Heart left ventricle (tissue), 16 donors: Measurements from ENCODE around the gene SLC43A3. TPM values are rescaled to one million over a fixed set of nuclear protein-coding genes. Genes with fewer than 3 reads are reported as not detected.

Experiments used
- ATAC-seq, 4 donors: fragments of 200-7000 bp; cut with Tn5 transposase; one replicate each; pipeline ENCODE4 v1.9.1; 2020 to 2022; ENCODE audit warnings: moderate library complexity in 4 of 4, mild to moderate bottlenecking in 3 of 4, moderate number of reproducible peaks in 1 of 4
- DNase-seq, 5 donors: peaks; one replicate each; pipeline ENCODE4 v3.0.0-alpha.2; 2020
- H3K27ac ChIP-seq, 12 donors: fragments of 200-600 bp; sonication (generic) in 4 of 12; one replicate each; pipeline versions ENCODE4 v1.5.0 to v1.8.0; 2016 to 2022; ENCODE audit warnings: mild to moderate bottlenecking in 2 of 12
- H3K27me3 ChIP-seq, 9 donors: fragments of 200-600 bp; sonication (generic) in 2 of 9; one replicate each; pipeline versions ENCODE4 v1.5.1 to v1.8.0; 2016 to 2022; ENCODE audit warnings: mild to moderate bottlenecking in 3 of 9
- H3K36me3 ChIP-seq, 9 donors: fragments of 200-600 bp; sonication (generic) in 2 of 9; one replicate each; pipeline versions ENCODE4 v1.5.0 to v1.8.0; 2018 to 2022; ENCODE audit warnings: mild to moderate bottlenecking in 2 of 9
- H3K4me1 ChIP-seq, 12 donors: fragments of 200-600 bp; sonication (generic) in 4 of 12; one replicate each; pipeline versions ENCODE4 v1.5.0 to v1.8.0; 2016 to 2022; ENCODE audit warnings: mild to moderate bottlenecking in 3 of 12
- H3K4me3 ChIP-seq, 12 donors: fragments of 200-600 bp; sonication (generic) in 4 of 12; one replicate each; pipeline versions ENCODE4 v1.5.0 to v1.8.0; 2017 to 2022; ENCODE audit warnings: mild to moderate bottlenecking in 9 of 12, moderate library complexity in 4 of 12
- H3K9me3 ChIP-seq, 12 donors: fragments of 200-600 bp; sonication (generic) in 4 of 12; one replicate each; pipeline versions ENCODE4 v1.5.0 to v1.8.0; 2016 to 2022; ENCODE audit warnings: mild to moderate bottlenecking in 1 of 12
- POLR2A ChIP-seq, 2 donors: fragments of 450-650 bp; IDR thresholded peaks; one replicate each; pipeline ENCODE4 v1.6.1; 2017; ENCODE audit warnings: antibody characterized with exemption in 2 of 2, mild to moderate bottlenecking in 2 of 2, moderate library complexity in 2 of 2
- WGBS, 4 donors: extraction: QIAGEN DNeasy Blood & Tissue Kit in 2 of 4; methylation state at CpG; one replicate each; pipeline versions ENCODE4 v1.1.5 to v1.1.7; 2013 to 2018; 5-methylcytosine and 5-hydroxymethylcytosine counted together
- intact Hi-C, 10 donors: fragments of 100-400 bp; cut with DNase I; formaldehyde crosslinking; loops; one replicate each; pipeline versions ENCODE4 v1.11.1 to v1.14.2; 2022
- polyA plus RNA-seq, 2 donors: library from polyadenylated mRNA; stranded (reverse); fragments of 200-250 nt; gene quantifications; one replicate each; pipeline ENCODE4 v1.2.3, GENCODE V29; 2013
- total RNA-seq, 9 donors: library from RNA; depleted of rRNA in 2 of 9; stranded (reverse); fragments of >200 nt in 2 of 9; fragmentation: NEBNext Ultra II Directional in 3 of 9; extraction: Animal tissue kit (Norgen Biotek cat#: 25700) in 3 of 9; gene quantifications; one replicate each; pipeline versions ENCODE4 v1.1.0 to v1.2.4, GENCODE V29; 2016 to 2023
- TF ChIP-seq, protein P1 (sequence below), 12 donors: fragments of 200-600 bp; sonication (generic) in 4 of 12; IDR thresholded peaks; one replicate each; pipeline versions ENCODE4 v1.5.0 to v1.8.0; 2018 to 2022; ENCODE audit warnings: antibody characterized with exemption in 12 of 12, mild to moderate bottlenecking in 5 of 12
- donor health status: ischemic (EF 13 %, LVEDD 7.1; RV severe dilation, severe dysfunction).
- donor health status: healthy with polysubstance abuse.
- donor health status: DM: no; HTN: yes; CAD: no.
- donor health status: DM: no; HTN: no; CAD: no.
- donor health status: ischemic (EF 25% LVEDD 6.9; RV normal size, moderate dysfunction).
- donor health status: ischemic (EF 25% LVEDD 5.7; RV mildly dilated, moderate dysfunction).
- donor health status: healthy.
- donor health status: DM: yes; HTN: yes; CAD: no.
- donor health status: ischemic (EF 35%, LVEDD 5.7; RV mildly dilated, moderate dysfunction).
- donor health status: nonischemic (EF 11% LVEDD 7.7; RV severe dilation, severe dysfunction).
- donor health status: DM: yes; HTN: yes; CAD: no.
- donor health status: PGD.
- donor health status: ischemic (EF 29% LVEDD 5.4; RV normal size, mild dysfunction).
- donor health status: nonischemic (EF 23%, LVEDD 6.1; RV moderate dilation, normal function).

The SLC43A3 gene
- total and polyA plus RNA-seq, 11 donors, result 13.5 to 56.9 (median 23.6) TPM

DNA sequence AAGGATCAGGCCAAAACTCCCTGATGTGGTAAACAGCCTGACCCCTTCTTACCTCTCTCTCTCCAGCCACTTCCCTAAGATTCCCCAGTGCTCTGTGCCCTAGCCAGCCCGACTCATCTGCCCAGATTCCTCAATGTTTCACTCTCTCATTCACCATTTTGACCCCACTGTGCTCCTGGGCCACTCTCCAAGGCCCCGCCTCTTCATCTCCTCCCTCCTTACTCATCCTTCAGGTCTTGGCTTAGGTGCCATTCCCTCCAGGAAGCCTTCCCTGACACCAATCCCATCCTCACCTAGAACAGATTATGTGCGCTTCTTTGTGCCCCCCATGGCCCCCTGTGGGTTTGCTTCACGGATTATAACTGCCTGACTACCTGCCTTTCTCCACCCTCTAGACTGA, 13.2 kb downstream of the SLC43A3 start:
- Histone ChIP-seq H3K9me3 (no peaks in the 10 kb centered on the region), H3K36me3 (peaks cover 2 to 100% (median 100%) of the 10 kb centered on the region in 9 donors), H3K27ac (no peak overlapping the region), H3K4me3 (no peak overlapping the region), H3K4me1 (peaks cover 0 to 22% (median 7%) of the 10 kb centered on the region in 12 donors), H3K27me3 (no peaks in the 10 kb centered on the region)
- intact Hi-C loops, result no loop called here
- WGBS, 4 donors, result 90 to 95% (median 92%) methylated on average over 4 of the region's 4 CpGs
- no peak for TF ChIP-seq POLR2A (IDR thresholded peaks at IDR 0.05)
- TF ChIP-seq, protein P1, sequence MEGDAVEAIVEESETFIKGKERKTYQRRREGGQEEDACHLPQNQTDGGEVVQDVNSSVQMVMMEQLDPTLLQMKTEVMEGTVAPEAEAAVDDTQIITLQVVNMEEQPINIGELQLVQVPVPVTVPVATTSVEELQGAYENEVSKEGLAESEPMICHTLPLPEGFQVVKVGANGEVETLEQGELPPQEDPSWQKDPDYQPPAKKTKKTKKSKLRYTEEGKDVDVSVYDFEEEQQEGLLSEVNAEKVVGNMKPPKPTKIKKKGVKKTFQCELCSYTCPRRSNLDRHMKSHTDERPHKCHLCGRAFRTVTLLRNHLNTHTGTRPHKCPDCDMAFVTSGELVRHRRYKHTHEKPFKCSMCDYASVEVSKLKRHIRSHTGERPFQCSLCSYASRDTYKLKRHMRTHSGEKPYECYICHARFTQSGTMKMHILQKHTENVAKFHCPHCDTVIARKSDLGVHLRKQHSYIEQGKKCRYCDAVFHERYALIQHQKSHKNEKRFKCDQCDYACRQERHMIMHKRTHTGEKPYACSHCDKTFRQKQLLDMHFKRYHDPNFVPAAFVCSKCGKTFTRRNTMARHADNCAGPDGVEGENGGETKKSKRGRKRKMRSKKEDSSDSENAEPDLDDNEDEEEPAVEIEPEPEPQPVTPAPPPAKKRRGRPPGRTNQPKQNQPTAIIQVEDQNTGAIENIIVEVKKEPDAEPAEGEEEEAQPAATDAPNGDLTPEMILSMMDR (IDR thresholded peaks at IDR 0.05), result no peak
- ATAC-seq (no peak), DNase-seq (no peak)

DNA sequence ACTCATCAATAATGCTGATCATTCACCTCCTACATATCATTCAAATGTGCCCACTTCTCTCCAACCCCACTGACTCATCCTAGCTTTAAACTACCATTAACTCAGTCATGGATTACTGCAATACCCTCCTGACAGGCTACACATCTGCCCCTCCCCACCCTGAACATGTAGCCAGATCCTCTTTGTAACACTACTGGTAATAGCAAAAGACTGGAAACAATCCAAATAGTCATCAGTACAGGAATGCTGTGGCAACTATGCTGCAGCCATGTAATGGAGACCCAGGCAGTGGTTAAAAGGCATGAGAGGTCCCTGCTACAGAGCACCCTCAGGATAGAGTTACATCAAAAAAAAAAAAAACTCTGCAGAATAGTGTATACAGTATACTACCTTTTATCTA, 16.6 kb downstream of the SLC43A3 start:
- DNase-seq (no peak), ATAC-seq (no peak)
- H3K27ac ChIP-seq, result no peak overlapping the region
- intact Hi-C loops, result no loop called here
- no peaks in the 10 kb centered on the region for H3K9me3 ChIP-seq
- peaks cover 4 to 39% (median 28%) of the 10 kb centered on the region in 12 donors for H3K4me1 ChIP-seq
- H3K36me3 ChIP-seq, result peaks cover 0 to 91% (median 82%) of the 10 kb centered on the region in 9 donors
- TF ChIP-seq, protein P1 (IDR thresholded peaks at IDR 0.05), result no peak
- no peak for TF ChIP-seq POLR2A (IDR thresholded peaks at IDR 0.05)
- no peak overlapping the region for H3K4me3 ChIP-seq
- H3K27me3 ChIP-seq, result no peaks in the 10 kb centered on the region

DNA sequence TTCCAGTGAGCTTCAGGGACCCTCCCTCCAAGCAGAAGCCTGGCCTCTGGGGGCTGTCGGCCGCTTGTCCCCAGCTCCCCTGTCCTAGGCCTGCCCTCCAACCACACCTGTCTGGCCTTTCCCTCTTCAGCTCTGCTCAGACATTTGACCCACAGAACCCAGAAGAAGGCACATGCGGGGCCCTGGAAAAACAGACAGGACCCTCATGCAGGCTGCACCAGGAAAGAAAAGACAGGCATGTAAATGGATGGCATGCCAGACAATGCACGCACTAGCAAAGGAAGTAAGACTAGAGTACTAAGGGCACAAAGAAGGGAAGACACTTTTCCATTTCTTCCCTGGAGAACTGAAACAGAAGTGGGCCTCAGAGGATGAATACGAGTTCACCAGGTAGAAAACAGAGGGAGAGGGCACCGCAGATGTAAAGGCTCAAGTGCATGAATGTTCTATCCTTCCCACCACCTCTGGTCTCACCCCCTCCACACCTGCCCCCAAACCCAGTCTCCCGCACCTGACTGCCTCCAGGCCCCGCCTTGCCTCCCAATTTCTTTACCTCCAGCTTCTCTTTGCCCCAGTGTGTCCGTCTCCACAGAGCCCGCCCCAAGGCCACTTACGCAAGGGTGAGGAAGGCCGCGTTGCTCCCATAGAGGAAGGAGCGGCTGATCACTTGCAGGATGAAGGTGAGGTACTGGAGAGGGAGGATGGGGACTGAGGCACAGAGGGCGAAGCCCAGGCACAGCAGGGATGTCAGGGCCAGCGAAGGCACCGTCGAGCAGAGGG, 17.4 kb downstream of the SLC43A3 start:
- intact Hi-C loops, result loop anchor here in 2 of 10 donors (5.0 kb wide), 2 partner anchors 57 to 62 kb away; no protein-coding TSS in a partner anchor
- DNase-seq (no peak), ATAC-seq (no peak)
- Histone ChIP-seq H3K27ac (no peak overlapping the region), H3K9me3 (no peaks in the 10 kb centered on the region), H3K27me3 (no peaks in the 10 kb centered on the region), H3K4me1 (peaks cover 4 to 39% (median 28%) of the 10 kb centered on the region in 12 donors), H3K36me3 (peaks cover 0 to 84% (median 75%) of the 10 kb centered on the region in 9 donors), H3K4me3 (no peak overlapping the region)
- WGBS, 4 donors, result 96 to 97% (median 97%) methylated on average over 18 of the region's 18 CpGs
- no peak for TF ChIP-seq POLR2A (IDR thresholded peaks at IDR 0.05)
- TF ChIP-seq, protein P1 (IDR thresholded peaks at IDR 0.05), result no peak

DNA sequence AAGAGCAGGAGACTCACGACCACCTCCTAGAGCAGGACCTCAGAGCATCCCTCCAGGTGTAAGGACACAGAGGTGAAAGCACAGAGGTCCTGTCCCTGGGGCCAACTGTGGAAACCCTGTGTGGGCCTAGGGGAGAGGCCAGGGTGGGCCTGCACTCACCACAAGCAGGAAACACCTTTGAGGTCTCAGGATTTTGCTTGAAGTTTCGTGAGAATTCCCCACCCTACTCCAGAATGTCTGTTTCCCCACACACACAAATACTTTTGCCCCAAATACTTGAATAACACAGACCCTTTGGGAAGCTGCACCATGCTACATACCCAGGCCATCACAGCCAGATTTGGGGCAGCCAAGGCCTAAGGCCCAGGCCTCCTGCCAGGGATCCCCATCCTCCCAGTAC, 18.1 kb downstream of the SLC43A3 start:
- WGBS, 4 donors, result 77 to 90% (median 87%) methylated on average over 2 of the region's 2 CpGs
- H3K4me1 ChIP-seq, result peaks cover 4 to 38% (median 28%) of the 10 kb centered on the region in 12 donors
- no peak for TF ChIP-seq POLR2A (IDR thresholded peaks at IDR 0.05)
- TF ChIP-seq, protein P1 (IDR thresholded peaks at IDR 0.05), result no peak
- H3K27ac ChIP-seq, result peak overlapping the region in 1 of 12 donors; percentile 73
- no peak for ATAC-seq
- no peak for DNase-seq
- intact Hi-C loops, result loop anchor here in 2 of 10 donors (5.0 kb wide), 2 partner anchors 56 to 61 kb away; no protein-coding TSS in a partner anchor
- H3K27me3 ChIP-seq, result no peaks in the 10 kb centered on the region
- H3K36me3 ChIP-seq, result peaks cover 0 to 76% (median 67%) of the 10 kb centered on the region in 9 donors
- H3K4me3 ChIP-seq, result no peak overlapping the region
- no peaks in the 10 kb centered on the region for H3K9me3 ChIP-seq
